Stimulated activated CD4-positive, alpha-beta T cell treated with anti-CD3 and anti-CD28 coated beads, Interleukin-1b, Interleukin-23, amount 100 ng/mL, for 4 hours (primary cell): ENCODE data around the gene ZNF177.

ENCODE experiments used
- DNase-seq, 2 donors: peaks; one replicate each; pipeline ENCODE4 v3.0.0-alpha.2; 2020; ENCODE audit warnings: low read depth in 2 of 2

ZNF177 gene

GRCh38 chr19:9427941-9428340 lies 65.1 kb downstream of the ZNF177 start:
- DNase-seq, result no peak

DNA sequence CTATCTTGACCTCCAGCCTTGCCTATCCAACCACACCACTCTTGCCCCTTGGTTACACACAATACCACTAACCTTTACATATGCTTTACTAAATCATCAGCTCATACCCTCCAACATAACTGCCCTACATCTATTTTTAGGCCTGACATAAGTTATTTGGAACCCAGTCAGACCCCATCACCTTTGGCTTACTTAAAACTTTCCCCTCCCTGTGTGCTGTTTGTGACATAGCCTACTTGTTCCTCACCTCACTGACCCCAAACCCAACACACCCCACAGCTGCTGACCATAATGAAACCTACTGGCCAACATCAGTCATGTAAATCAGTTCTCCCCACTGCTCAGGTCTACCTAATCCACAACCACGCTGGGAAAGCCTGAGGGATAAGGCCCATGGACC lies 67.6 kb downstream of the ZNF177 start:
- DNase-seq, result no peak

DNA sequence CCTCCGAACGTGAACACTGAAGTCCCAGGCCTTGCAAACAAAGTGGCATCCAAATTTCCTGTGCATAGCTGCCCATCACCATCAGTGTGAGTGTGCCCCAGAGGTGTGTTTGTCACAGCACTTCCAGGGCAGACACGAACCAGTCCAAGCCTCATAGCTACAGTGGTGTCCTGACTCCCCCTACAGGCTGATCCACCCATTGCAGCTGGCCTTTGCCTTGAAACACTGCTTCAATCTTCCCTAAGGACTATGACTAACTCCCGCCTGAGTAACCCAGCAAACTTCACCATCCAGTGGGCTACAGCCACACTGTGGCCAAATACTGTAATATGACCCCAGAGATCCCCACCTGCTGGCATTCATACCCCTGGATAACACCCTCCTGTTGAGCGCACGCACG lies 68.7 kb downstream of the ZNF177 start:
- peak in 1 of 2 donors; percentile 34 for DNase-seq
